RWPE2 (cell line): Measurements from ENCODE around the gene PSMA8.
"Not testable (repeated sequence)": the region's sequence is repeated elsewhere in the genome, so short reads cannot be mapped to it uniquely, and the experiment has no call there.

Source experiments
- ATAC-seq: fragments of 200-7000 bp; cut with Tn5 transposase; 3 replicates; pipeline ENCODE4 v1.9.1; 2021; ENCODE audit warnings: low read depth
- DNase-seq: peaks from one replicate; pipeline ENCODE4 v3.0.0-alpha.2; 2020; ENCODE audit warnings: low spot score
- H3K27ac ChIP-seq: fragments of 450-650 bp; 2 replicates; pipeline ENCODE4 v1.5.1; 2017; ENCODE audit warnings: mild to moderate bottlenecking; ENCODE audit not compliant: poor library complexity, severe bottlenecking
- H3K27me3 ChIP-seq: fragments of 250-450 bp; sonication (Bioruptor Pico); 2 replicates; pipeline ENCODE4 v1.5.1; 2021; ENCODE audit warnings: mild to moderate bottlenecking, moderate library complexity; ENCODE audit not compliant: insufficient read depth, poor library complexity, severe bottlenecking
- H3K36me3 ChIP-seq: fragments of 250-450 bp; sonication (Bioruptor Pico); 2 replicates; pipeline ENCODE4 v1.5.1; 2020; ENCODE audit warnings: low read depth, mild to moderate bottlenecking, moderate library complexity
- H3K4me1 ChIP-seq: fragments of 250-450 bp; sonication (Bioruptor Pico); 2 replicates; pipeline ENCODE4 v1.5.1; 2021; ENCODE audit warnings: mild to moderate bottlenecking, moderate library complexity; ENCODE audit not compliant: insufficient read depth, poor library complexity, severe bottlenecking
- H3K4me3 ChIP-seq: fragments of 250-450 bp; sonication (Bioruptor Pico); 2 replicates; pipeline ENCODE4 v1.5.1; 2021; ENCODE audit warnings: mild to moderate bottlenecking, moderate library complexity; ENCODE audit not compliant: severe bottlenecking
- H3K9me3 ChIP-seq: fragments of 250-450 bp; sonication (Bioruptor Pico); 2 replicates; pipeline ENCODE4 v1.5.1; 2021; ENCODE audit warnings: mild to moderate bottlenecking, moderate library complexity; ENCODE audit not compliant: severe bottlenecking
- TF ChIP-seq, protein P1 (sequence below): fragments of 450-650 bp; IDR thresholded peaks from one replicate; pipeline ENCODE4 v1.5.1; 2017; ENCODE audit warnings: mild to moderate bottlenecking, moderate library complexity; ENCODE audit not compliant: poor library complexity, severe bottlenecking

The PSMA8 gene

DNA sequence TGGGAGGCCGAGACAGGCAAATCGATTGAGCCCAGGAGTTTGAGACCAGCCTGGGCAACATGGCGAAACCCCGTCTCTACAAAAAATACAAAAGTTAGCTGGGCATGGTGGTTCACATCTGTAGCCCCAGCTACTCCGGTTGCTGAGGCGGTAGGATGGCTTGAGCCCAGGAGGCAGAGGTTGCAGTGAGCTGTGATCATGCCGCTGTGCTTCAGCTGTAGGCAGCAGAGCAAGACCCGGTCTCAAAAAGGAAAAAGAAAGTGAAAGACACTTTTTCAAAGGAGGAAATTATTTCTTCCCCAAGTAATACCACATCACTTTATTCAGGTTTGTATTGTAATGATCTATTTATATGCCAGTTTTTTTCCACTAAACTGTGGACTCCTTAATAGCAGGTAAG is 56.8 kb downstream of the PSMA8 start:
- Histone ChIP-seq H3K9me3 (no peaks in the 10 kb centered on the region), H3K4me3 (no peak overlapping the region), H3K4me1 (no peaks in the 10 kb centered on the region), H3K27ac (no peak overlapping the region), H3K36me3 (no peaks in the 10 kb centered on the region), H3K27me3 (peaks cover 5% of the 10 kb centered on the region)
- TF ChIP-seq, protein P1, sequence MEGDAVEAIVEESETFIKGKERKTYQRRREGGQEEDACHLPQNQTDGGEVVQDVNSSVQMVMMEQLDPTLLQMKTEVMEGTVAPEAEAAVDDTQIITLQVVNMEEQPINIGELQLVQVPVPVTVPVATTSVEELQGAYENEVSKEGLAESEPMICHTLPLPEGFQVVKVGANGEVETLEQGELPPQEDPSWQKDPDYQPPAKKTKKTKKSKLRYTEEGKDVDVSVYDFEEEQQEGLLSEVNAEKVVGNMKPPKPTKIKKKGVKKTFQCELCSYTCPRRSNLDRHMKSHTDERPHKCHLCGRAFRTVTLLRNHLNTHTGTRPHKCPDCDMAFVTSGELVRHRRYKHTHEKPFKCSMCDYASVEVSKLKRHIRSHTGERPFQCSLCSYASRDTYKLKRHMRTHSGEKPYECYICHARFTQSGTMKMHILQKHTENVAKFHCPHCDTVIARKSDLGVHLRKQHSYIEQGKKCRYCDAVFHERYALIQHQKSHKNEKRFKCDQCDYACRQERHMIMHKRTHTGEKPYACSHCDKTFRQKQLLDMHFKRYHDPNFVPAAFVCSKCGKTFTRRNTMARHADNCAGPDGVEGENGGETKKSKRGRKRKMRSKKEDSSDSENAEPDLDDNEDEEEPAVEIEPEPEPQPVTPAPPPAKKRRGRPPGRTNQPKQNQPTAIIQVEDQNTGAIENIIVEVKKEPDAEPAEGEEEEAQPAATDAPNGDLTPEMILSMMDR, result no peak
- DNase-seq, result no peak
- no peak for ATAC-seq

DNA sequence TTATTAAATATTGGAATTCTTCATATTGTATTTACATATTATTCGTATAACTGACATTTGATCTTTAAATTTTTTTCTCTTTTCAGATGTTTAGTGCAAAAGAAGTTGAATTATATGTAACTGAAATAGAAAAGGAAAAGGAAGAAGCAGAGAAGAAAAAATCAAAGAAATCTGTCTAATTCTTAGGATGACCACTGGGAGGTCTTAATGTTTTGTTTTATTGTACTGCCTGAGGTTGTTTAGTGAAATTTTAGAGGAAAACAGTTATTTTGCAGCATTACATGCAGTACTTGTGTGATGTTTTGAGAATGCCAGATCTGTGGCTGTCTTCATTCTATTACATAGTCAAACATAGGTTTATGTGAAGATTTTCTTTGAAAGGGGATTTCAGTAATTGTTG is 58.6 kb downstream of the PSMA8 start:
- Histone ChIP-seq H3K27me3 (peaks cover 3% of the 10 kb centered on the region), H3K4me1 (no peaks in the 10 kb centered on the region), H3K4me3 (no peak overlapping the region), H3K36me3 (no peaks in the 10 kb centered on the region), H3K9me3 (no peaks in the 10 kb centered on the region), H3K27ac (no peak overlapping the region)
- TF ChIP-seq, protein P1, result no peak
- DNase-seq (no peak), ATAC-seq (no peak)

DNA sequence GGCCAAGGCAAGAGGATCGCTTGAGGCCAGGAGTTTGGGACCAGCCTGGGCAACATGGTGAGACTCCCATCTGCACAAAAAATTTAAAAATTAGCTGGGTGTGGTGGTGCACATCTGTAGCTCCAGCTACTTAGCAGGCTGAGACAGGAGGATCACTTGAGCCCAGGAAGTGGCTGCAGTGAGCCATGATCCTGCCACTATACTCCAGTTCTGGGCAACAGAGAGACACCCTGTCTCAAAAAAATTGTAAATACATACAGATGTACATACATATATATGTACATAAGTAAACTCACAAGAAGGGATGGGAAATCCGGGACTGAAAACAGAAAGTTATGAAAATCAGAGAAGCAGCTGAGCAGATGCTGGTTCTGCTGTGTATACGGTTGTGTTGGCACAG is 62.9 kb downstream of the PSMA8 start:
- Histone ChIP-seq H3K36me3 (no peaks in the 10 kb centered on the region), H3K4me3 (no peak overlapping the region), H3K27ac (no peak overlapping the region), H3K27me3 (no peaks in the 10 kb centered on the region), H3K4me1 (no peaks in the 10 kb centered on the region), H3K9me3 (no peaks in the 10 kb centered on the region)
- TF ChIP-seq, protein P1, result no peak
- no peak for DNase-seq
- no peak for ATAC-seq

DNA sequence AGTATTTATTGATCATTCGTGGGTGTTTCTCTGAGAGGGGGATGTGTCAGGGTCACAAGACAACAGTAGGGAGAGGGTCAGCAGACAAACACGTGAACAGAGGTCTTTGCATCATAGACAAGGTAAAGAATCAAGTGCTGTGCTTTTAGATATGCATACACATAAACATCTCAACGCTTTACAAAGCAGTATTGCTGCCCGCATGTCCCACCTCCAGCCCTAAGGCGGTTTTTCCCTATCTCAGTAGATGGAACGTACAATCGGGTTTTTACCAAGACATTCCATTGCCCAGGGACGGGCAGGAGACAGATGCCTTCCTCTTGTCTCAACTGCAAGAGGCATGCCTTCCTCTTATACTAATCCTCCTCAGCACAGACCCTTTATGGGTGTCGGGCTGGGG is 68.3 kb downstream of the PSMA8 start:
- not testable (repeated sequence) for DNase-seq, H3K9me3 ChIP-seq, ATAC-seq, H3K4me1 ChIP-seq, H3K27ac ChIP-seq, H3K27me3 ChIP-seq, H3K4me3 ChIP-seq, H3K36me3 ChIP-seq

DNA sequence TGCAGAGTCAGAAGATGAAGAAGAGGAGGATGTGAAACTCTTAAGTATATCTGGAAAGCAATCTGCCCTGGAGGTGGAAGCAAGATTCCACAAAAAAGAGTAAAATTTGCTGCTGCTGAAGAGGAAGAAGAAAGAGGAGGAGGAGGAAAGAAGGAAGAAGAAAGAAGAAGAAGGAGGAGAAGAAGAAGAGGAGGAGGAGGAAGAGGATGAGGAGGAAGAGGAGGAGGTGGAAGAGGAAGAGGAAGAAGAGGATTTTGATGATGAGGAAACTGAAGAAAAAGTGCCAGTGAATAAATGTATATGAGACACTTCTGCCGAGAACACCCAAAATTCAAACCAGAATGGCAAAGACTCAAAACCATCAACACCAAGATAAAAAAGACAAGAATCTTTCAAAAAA is 71.6 kb downstream of the PSMA8 start:
- TF ChIP-seq, protein P1, result no peak
- Histone ChIP-seq H3K4me3 (no peak overlapping the region), H3K36me3 (no peaks in the 10 kb centered on the region), H3K27me3 (no peaks in the 10 kb centered on the region), H3K27ac (no peak overlapping the region), H3K9me3 (no peaks in the 10 kb centered on the region), H3K4me1 (no peaks in the 10 kb centered on the region)
- DNase-seq (no peak), ATAC-seq (no peak)
